ENCODE data around the gene PALLD.

DNA sequence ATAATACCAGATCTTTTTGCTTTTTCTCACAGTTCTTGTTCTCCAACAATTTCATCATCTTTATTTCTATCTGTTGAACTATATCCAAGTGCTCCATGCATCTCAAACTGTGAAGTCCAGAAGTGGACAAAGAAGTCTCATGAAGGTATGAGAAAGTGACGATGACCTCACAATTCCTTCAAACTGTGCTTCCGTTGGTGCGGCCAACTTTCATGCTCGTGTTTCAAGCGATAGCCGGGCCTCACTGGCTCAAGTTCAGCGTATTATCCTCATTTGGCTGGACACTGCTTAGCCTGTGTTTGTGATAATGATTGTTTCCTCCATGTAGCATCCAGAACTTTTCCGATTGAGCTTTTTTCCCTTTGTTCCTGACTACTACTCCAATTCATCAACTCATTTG, 143.1 kb downstream of the PALLD start:
- TF ChIP-seq, protein P1, sequence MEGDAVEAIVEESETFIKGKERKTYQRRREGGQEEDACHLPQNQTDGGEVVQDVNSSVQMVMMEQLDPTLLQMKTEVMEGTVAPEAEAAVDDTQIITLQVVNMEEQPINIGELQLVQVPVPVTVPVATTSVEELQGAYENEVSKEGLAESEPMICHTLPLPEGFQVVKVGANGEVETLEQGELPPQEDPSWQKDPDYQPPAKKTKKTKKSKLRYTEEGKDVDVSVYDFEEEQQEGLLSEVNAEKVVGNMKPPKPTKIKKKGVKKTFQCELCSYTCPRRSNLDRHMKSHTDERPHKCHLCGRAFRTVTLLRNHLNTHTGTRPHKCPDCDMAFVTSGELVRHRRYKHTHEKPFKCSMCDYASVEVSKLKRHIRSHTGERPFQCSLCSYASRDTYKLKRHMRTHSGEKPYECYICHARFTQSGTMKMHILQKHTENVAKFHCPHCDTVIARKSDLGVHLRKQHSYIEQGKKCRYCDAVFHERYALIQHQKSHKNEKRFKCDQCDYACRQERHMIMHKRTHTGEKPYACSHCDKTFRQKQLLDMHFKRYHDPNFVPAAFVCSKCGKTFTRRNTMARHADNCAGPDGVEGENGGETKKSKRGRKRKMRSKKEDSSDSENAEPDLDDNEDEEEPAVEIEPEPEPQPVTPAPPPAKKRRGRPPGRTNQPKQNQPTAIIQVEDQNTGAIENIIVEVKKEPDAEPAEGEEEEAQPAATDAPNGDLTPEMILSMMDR (IDR thresholded peaks at IDR 0.05): no peak
- TF ChIP-seq POLR2AphosphoS5 (IDR thresholded peaks at IDR 0.05) (no peak), EP300 (IDR thresholded peaks at IDR 0.05) (no peak), POLR2A (IDR thresholded peaks at IDR 0.05) (no peak)

Measured in sigmoid colon (tissue), 4 donors.